Measurements from ENCODE around the gene NDUFB1.

- TF ChIP-seq CTCF (conservative IDR thresholded peaks at IDR 0.05; ENCODE audit: low read depth, low read length) (no peak), EZH2 (IDR thresholded peaks at IDR 0.05; ENCODE audit: low read length, unreplicated experiment) (no peak), EZH2phosphoT487 (IDR thresholded peaks at IDR 0.05; ENCODE audit: borderline replicate concordance, low read length) (no peak)
These were observed 23.2 kb upstream of the NDUFB1 start for GRCh38 chr14:92144708-92145107.
